HFF-Myc (cell line): Measurements from ENCODE around the gene TXN2.
A peak's percentile ranks its signal among the peaks of the same experiment; 100 is the strongest.
"Not testable (repeated sequence)": the region's sequence is repeated elsewhere in the genome, so short reads cannot be mapped to it uniquely, and the experiment has no call there.

ENCODE experiments used
- DNase-seq: peaks from one replicate; pipeline ENCODE4 v3.0.0-alpha.2; 2011; ENCODE audit warnings: low read depth; ENCODE audit errors: extremely low read depth
- H3K4me3 ChIP-seq: replicated peaks from 2 replicates; pipeline ENCODE4 v1.5.1; 2011; ENCODE audit warnings: low read depth, mild to moderate bottlenecking, control low read depth, low read length
- CTCF ChIP-seq: IDR thresholded peaks from 2 replicates; pipeline ENCODE4 v1.5.1; 2012; ENCODE audit warnings: mild to moderate bottlenecking, low read depth, low read length, control low read depth; ENCODE audit errors: missing control alignments

The TXN2 gene

GRCh38 chr22:36455571-36456463, 25.6 kb downstream of the TXN2 start:
- TF ChIP-seq CTCF: no peak
- DNase-seq: no peak
- peak overlapping the region; percentile 45 for H3K4me3 ChIP-seq

- TF ChIP-seq CTCF: no peak
- H3K4me3 ChIP-seq: peak overlapping the region; percentile 45
- no peak for DNase-seq
These were observed 26.4 kb downstream of the TXN2 start for GRCh38 chr22:36454916-36455570.

- TF ChIP-seq CTCF: no peak
- H3K4me3 ChIP-seq: no peak overlapping the region
- DNase-seq: no peak
These were observed 27.5 kb downstream of the TXN2 start for GRCh38 chr22:36453855-36454378.

GRCh38 chr22:36452978-36453607, 28.3 kb downstream of the TXN2 start:
- not testable (repeated sequence) for DNase-seq, H3K4me3 ChIP-seq

GRCh38 chr22:36452250-36452977, 29.0 kb downstream of the TXN2 start:
- TF ChIP-seq CTCF: no peak
- no peak overlapping the region for H3K4me3 ChIP-seq
- DNase-seq: no peak

GRCh38 chr22:36450923-36451322, 30.5 kb downstream of the TXN2 start:
- not testable (repeated sequence) for DNase-seq, H3K4me3 ChIP-seq

GRCh38 chr22:36449596-36450175, 31.8 kb downstream of the TXN2 start:
- no peak for DNase-seq
- no peak overlapping the region for H3K4me3 ChIP-seq
- TF ChIP-seq CTCF: no peak
